Astrocyte (in vitro differentiated cells and primary cell): ENCODE measurements around the gene CLNK. TPM values are rescaled to one million over a fixed set of nuclear protein-coding genes. Genes with fewer than 3 reads are reported as not detected.

Source experiments
- DNase-seq: peaks from one replicate; pipeline ENCODE4 v3.0.0-alpha.2; 2010; ENCODE audit warnings: low read depth
- FAIRE-seq: peaks from 2 replicates; lab custom pipeline; 2011; peaks lifted over from hg19 to GRCh38; lab: Jason Lieb, UNC
- H2AFZ ChIP-seq: 2 replicates; pipeline ENCODE4 v1.6.0; 2012; ENCODE audit warnings: low read depth, low read length, inconsistent platforms
- H3K27ac ChIP-seq: 2 replicates; pipeline ENCODE4 v1.5.1; 2011; ENCODE audit warnings: low read depth, low read length, inconsistent platforms
- H3K27me3 ChIP-seq: 2 replicates; pipeline ENCODE4 v1.6.0; 2011; ENCODE audit warnings: low read length, inconsistent platforms; ENCODE audit not compliant: insufficient read depth
- H3K36me3 ChIP-seq: 2 replicates; pipeline ENCODE4 v1.5.1; 2011; ENCODE audit warnings: low read length, inconsistent platforms; ENCODE audit not compliant: insufficient read depth
- H3K4me1 ChIP-seq: 2 replicates; pipeline ENCODE4 v1.5.1; 2011; ENCODE audit warnings: low read length, inconsistent platforms; ENCODE audit not compliant: insufficient read depth
- H3K4me2 ChIP-seq: 2 replicates; pipeline ENCODE4 v1.6.0; 2012; ENCODE audit warnings: low read length, inconsistent platforms
- H3K4me3 ChIP-seq: 2 replicates; pipeline ENCODE4 v1.5.1; 2011; ENCODE audit warnings: low read depth, mild to moderate bottlenecking, low read length, inconsistent platforms; ENCODE audit not compliant: insufficient read depth
- H3K79me2 ChIP-seq: 2 replicates; pipeline ENCODE4 v1.6.0; 2012; ENCODE audit warnings: mild to moderate bottlenecking, low read length, inconsistent platforms; ENCODE audit not compliant: insufficient read depth
- H3K9ac ChIP-seq: 2 replicates; pipeline ENCODE4 v1.6.0; 2012; ENCODE audit warnings: mild to moderate bottlenecking, low read length, inconsistent platforms
- H3K9me3 ChIP-seq: 2 replicates; pipeline ENCODE4 v1.5.1; 2012; ENCODE audit warnings: low read depth, mild to moderate bottlenecking, low read length, inconsistent platforms; ENCODE audit not compliant: insufficient read depth
- H4K20me1 ChIP-seq: 2 replicates; pipeline ENCODE4 v1.6.0; 2012; ENCODE audit warnings: low read length, inconsistent platforms; ENCODE audit not compliant: insufficient read depth
- H3K27ac Mint-ChIP-seq: one replicate; pipeline ENCODE4 v1.8.0; 2021; ENCODE audit warnings: mild to moderate bottlenecking, mixed read lengths; ENCODE audit not compliant: unreplicated experiment
- H3K27me3 Mint-ChIP-seq: one replicate; pipeline ENCODE4 v1.8.0; 2021; ENCODE audit warnings: low read depth, mixed read lengths; ENCODE audit not compliant: unreplicated experiment
- H3K36me3 Mint-ChIP-seq: one replicate; pipeline ENCODE4 v1.8.0; 2021; ENCODE audit warnings: low read depth, mixed read lengths; ENCODE audit not compliant: unreplicated experiment
- H3K4me1 Mint-ChIP-seq: one replicate; pipeline ENCODE4 v1.8.0; 2021; ENCODE audit warnings: low read depth, mixed read lengths; ENCODE audit not compliant: unreplicated experiment
- H3K4me3 Mint-ChIP-seq: one replicate; pipeline ENCODE4 v1.8.0; 2021; ENCODE audit warnings: mild to moderate bottlenecking, moderate library complexity, mixed read lengths; ENCODE audit not compliant: unreplicated experiment
- H3K9me3 Mint-ChIP-seq: one replicate; pipeline ENCODE4 v1.8.0; 2021; ENCODE audit warnings: mild to moderate bottlenecking, mixed read lengths; ENCODE audit not compliant: unreplicated experiment
- EZH2 ChIP-seq: IDR thresholded peaks from 2 replicates; pipeline ENCODE4 v1.6.1; 2012; ENCODE audit warnings: mild to moderate bottlenecking, low read length, inconsistent platforms; ENCODE audit not compliant: insufficient read depth
- total RNA-seq: library from RNA; stranded (reverse); gene quantifications from 2 replicates; pipeline ENCODE4 v1.2.1, GENCODE V29; 2021
- TF ChIP-seq, protein P1 (sequence below): IDR thresholded peaks from 2 replicates; pipeline ENCODE4 v1.5.1; 2011; ENCODE audit warnings: low read depth, mild to moderate bottlenecking, inconsistent platforms, low read length, moderate library complexity; ENCODE audit not compliant: insufficient read depth

CLNK gene
- total RNA-seq, 1 donor from 2014 or later: not detected

DNA sequence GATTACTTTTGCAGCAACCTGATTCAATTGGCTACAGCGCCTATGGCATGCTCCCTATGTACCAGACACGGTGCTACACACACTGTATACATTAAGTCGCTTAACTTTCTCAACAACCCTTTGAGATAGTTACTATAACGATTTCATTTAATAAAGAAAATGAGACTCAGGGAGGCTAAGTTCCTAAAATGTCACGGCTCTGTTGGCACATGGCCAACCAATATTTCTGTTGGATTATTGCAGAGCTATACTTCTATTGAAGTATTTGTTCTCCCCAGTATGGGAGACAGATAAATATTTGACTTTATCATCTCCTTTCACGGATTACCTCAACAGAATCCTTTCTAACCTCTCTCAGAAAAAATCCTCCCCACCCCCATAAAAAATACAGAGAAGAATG lies 25.3 kb downstream of the CLNK start:
- Mint-ChIP-seq H3K27me3 (peaks cover 5% of the 10 kb centered on the region), H3K4me3 (no peak overlapping the region), H3K36me3 (no peaks in the 10 kb centered on the region), H3K27ac (no peak overlapping the region), H3K9me3 (no peaks in the 10 kb centered on the region), H3K4me1 (peaks cover 10% of the 10 kb centered on the region)
- Histone ChIP-seq H3K9me3 (peaks cover 2% of the 10 kb centered on the region), H3K4me1 (peaks cover 12% of the 10 kb centered on the region), H3K27me3 (no peaks in the 10 kb centered on the region), H3K4me2 (no peak overlapping the region), H3K79me2 (no peaks in the 10 kb centered on the region), H3K27ac (no peak overlapping the region), H3K4me3 (no peak overlapping the region), H4K20me1 (no peaks in the 10 kb centered on the region), H3K36me3 (no peaks in the 10 kb centered on the region), H3K9ac (no peak overlapping the region), H2AFZ (no peak overlapping the region)
- DNase-seq (no peak), FAIRE-seq (no peak)
- no peak for TF ChIP-seq EZH2
- TF ChIP-seq, protein P1, sequence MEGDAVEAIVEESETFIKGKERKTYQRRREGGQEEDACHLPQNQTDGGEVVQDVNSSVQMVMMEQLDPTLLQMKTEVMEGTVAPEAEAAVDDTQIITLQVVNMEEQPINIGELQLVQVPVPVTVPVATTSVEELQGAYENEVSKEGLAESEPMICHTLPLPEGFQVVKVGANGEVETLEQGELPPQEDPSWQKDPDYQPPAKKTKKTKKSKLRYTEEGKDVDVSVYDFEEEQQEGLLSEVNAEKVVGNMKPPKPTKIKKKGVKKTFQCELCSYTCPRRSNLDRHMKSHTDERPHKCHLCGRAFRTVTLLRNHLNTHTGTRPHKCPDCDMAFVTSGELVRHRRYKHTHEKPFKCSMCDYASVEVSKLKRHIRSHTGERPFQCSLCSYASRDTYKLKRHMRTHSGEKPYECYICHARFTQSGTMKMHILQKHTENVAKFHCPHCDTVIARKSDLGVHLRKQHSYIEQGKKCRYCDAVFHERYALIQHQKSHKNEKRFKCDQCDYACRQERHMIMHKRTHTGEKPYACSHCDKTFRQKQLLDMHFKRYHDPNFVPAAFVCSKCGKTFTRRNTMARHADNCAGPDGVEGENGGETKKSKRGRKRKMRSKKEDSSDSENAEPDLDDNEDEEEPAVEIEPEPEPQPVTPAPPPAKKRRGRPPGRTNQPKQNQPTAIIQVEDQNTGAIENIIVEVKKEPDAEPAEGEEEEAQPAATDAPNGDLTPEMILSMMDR: no peak

DNA sequence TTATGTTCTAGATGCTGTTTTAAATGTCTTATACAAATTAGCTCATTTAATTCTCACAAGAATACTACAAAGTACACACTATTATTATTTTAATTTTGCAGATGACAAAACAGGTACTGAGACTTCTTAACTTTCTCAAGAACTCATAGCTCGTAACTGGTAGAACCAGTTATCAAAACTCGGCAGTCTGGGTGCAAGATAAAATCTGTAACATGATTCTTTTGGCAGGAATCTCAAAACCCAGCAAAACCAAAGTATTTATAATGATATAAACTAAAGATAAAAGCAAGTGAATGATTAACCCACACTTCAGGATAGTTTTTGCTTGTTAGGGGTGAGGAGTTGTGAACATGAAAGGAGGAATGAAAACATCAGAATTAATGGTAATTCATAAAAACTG lies 27.6 kb downstream of the CLNK start:
- H3K4me3 ChIP-seq: no peak overlapping the region
- TF ChIP-seq, protein P1: no peak
- TF ChIP-seq EZH2: no peak
- Mint-ChIP-seq H3K27ac (no peak overlapping the region), H3K27me3 (peaks cover 5% of the 10 kb centered on the region), H3K36me3 (no peaks in the 10 kb centered on the region), H3K9me3 (no peaks in the 10 kb centered on the region), H3K4me1 (peaks cover 8% of the 10 kb centered on the region), H3K4me3 (no peak overlapping the region)
- no peak overlapping the region for H3K9ac ChIP-seq
- no peak overlapping the region for H3K27ac ChIP-seq
- peak; percentile 69 for DNase-seq
- no peak overlapping the region for H2AFZ ChIP-seq
- no peaks in the 10 kb centered on the region for H3K9me3 ChIP-seq
- H4K20me1 ChIP-seq: no peaks in the 10 kb centered on the region
- H3K4me1 ChIP-seq: peaks cover 11% of the 10 kb centered on the region
- FAIRE-seq: no peak
- H3K27me3 ChIP-seq: no peaks in the 10 kb centered on the region
- H3K4me2 ChIP-seq: no peak overlapping the region
- no peaks in the 10 kb centered on the region for H3K79me2 ChIP-seq
- no peaks in the 10 kb centered on the region for H3K36me3 ChIP-seq

DNA sequence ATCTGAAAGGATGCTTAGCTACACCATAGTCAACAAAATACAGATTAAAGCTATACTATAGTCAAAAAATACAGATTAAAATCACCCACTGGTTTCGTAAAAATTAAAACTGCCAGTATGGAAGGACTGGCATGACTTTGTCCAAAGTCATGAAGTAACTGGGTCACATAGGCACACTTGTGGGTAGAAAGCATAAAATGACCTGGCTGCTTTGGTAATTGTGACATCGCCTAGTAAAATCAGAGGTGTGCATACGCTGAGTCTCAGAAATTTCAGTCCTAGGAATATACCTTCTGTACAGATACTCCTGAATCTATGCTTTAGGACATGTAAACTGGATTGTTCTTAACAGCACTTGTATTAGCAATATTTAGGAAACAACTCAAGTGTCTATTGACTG lies 28.1 kb downstream of the CLNK start:
- Histone ChIP-seq H3K9me3 (no peaks in the 10 kb centered on the region), H3K9ac (no peak overlapping the region), H2AFZ (no peak overlapping the region), H4K20me1 (no peaks in the 10 kb centered on the region), H3K4me1 (peaks cover 11% of the 10 kb centered on the region), H3K79me2 (no peaks in the 10 kb centered on the region), H3K4me3 (no peak overlapping the region), H3K27me3 (no peaks in the 10 kb centered on the region), H3K4me2 (peak overlapping the region; percentile 60), H3K36me3 (no peaks in the 10 kb centered on the region), H3K27ac (peak overlapping the region; percentile 29)
- peaks cover 5% of the 10 kb centered on the region for H3K27me3 Mint-ChIP-seq
- H3K36me3 Mint-ChIP-seq: no peaks in the 10 kb centered on the region
- no peak overlapping the region for H3K27ac Mint-ChIP-seq
- no peak overlapping the region for H3K4me3 Mint-ChIP-seq
- H3K9me3 Mint-ChIP-seq: no peaks in the 10 kb centered on the region
- H3K4me1 Mint-ChIP-seq: peaks cover 8% of the 10 kb centered on the region
- no peak for DNase-seq
- TF ChIP-seq EZH2: no peak
- TF ChIP-seq, protein P1: no peak
- FAIRE-seq: no peak
